ENCODE data around the gene GPC6. TPM values are rescaled to one million over a fixed set of nuclear protein-coding genes. Genes with fewer than 3 reads are reported as not detected.

The GPC6 gene
- total RNA-seq, 1 donor from 2014 or later = 63.0 TPM

GRCh38 chr13:93378184-93378583, 151.6 kb downstream of the GPC6 start:
- FAIRE-seq (no peak), DNase-seq (ENCODE audit: low read depth) (no peak)
- Histone ChIP-seq H3K36me3 (ENCODE audit: insufficient read depth, low read length) (no peaks in the 10 kb centered on the region), H3K4me3 (ENCODE audit: insufficient read depth, low read depth, low read length) (no peak overlapping the region), H3K9me3 (ENCODE audit: insufficient read depth, low read depth, low read length) (no peaks in the 10 kb centered on the region), H4K20me1 (ENCODE audit: insufficient read depth, low read length) (peaks cover 25% of the 10 kb centered on the region), H3K27me3 (ENCODE audit: insufficient read depth, low read length) (no peaks in the 10 kb centered on the region), H3K4me2 (ENCODE audit: low read length) (no peak overlapping the region), H3K27ac (ENCODE audit: low read depth, low read length) (no peak overlapping the region), H3K9ac (ENCODE audit: low read length) (no peak overlapping the region), H3K4me1 (ENCODE audit: insufficient read depth, low read length) (no peaks in the 10 kb centered on the region), H3K79me2 (ENCODE audit: insufficient read depth, low read length) (no peaks in the 10 kb centered on the region), H2AFZ (ENCODE audit: low read depth, low read length) (no peak overlapping the region)
- H3K4me3 Mint-ChIP-seq (ENCODE audit: unreplicated experiment) = no peak overlapping the region
- H3K36me3 Mint-ChIP-seq (ENCODE audit: low read depth, unreplicated experiment) = no peaks in the 10 kb centered on the region
- H3K27me3 Mint-ChIP-seq (ENCODE audit: low read depth, unreplicated experiment) = no peaks in the 10 kb centered on the region
- no peaks in the 10 kb centered on the region for H3K4me1 Mint-ChIP-seq (ENCODE audit: low read depth, unreplicated experiment)
- TF ChIP-seq EZH2 (IDR thresholded peaks at IDR 0.05; ENCODE audit: insufficient read depth, low read length) = no peak
- TF ChIP-seq, protein P1, sequence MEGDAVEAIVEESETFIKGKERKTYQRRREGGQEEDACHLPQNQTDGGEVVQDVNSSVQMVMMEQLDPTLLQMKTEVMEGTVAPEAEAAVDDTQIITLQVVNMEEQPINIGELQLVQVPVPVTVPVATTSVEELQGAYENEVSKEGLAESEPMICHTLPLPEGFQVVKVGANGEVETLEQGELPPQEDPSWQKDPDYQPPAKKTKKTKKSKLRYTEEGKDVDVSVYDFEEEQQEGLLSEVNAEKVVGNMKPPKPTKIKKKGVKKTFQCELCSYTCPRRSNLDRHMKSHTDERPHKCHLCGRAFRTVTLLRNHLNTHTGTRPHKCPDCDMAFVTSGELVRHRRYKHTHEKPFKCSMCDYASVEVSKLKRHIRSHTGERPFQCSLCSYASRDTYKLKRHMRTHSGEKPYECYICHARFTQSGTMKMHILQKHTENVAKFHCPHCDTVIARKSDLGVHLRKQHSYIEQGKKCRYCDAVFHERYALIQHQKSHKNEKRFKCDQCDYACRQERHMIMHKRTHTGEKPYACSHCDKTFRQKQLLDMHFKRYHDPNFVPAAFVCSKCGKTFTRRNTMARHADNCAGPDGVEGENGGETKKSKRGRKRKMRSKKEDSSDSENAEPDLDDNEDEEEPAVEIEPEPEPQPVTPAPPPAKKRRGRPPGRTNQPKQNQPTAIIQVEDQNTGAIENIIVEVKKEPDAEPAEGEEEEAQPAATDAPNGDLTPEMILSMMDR (IDR thresholded peaks at IDR 0.05; ENCODE audit: insufficient read depth, low read depth, low read length) = no peak
- no peaks in the 10 kb centered on the region for H3K9me3 Mint-ChIP-seq (ENCODE audit: unreplicated experiment)
- no peak overlapping the region for H3K27ac Mint-ChIP-seq (ENCODE audit: unreplicated experiment)

DNA sequence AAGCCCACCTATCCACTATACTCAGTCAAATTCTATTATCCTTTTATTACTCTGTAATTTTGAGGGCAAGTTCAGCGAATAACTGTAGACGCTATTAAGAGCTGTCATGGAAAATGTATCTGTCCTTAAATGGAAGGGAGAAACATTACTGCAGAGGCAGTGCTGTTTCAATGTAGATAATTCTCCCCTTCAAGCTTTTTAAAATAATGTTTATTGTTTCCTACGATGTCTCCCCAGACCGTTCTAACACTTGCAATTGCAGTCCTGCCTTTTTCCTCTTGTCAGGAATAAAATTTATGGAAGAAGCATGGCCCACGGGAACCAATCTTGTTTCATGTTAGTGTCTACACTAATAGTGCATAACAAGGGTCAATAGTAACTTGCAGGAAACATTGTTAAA, 159.5 kb downstream of the GPC6 start:
- H3K27me3 Mint-ChIP-seq (ENCODE audit: low read depth, unreplicated experiment) = no peaks in the 10 kb centered on the region
- Histone ChIP-seq H4K20me1 (ENCODE audit: insufficient read depth, low read length) (peaks cover 23% of the 10 kb centered on the region), H3K4me2 (ENCODE audit: low read length) (no peak overlapping the region), H3K79me2 (ENCODE audit: insufficient read depth, low read length) (no peaks in the 10 kb centered on the region), H3K27me3 (ENCODE audit: insufficient read depth, low read length) (no peaks in the 10 kb centered on the region), H3K36me3 (ENCODE audit: insufficient read depth, low read length) (no peaks in the 10 kb centered on the region), H3K4me3 (ENCODE audit: insufficient read depth, low read depth, low read length) (no peak overlapping the region), H3K9me3 (ENCODE audit: insufficient read depth, low read depth, low read length) (no peaks in the 10 kb centered on the region), H2AFZ (ENCODE audit: low read depth, low read length) (no peak overlapping the region), H3K4me1 (ENCODE audit: insufficient read depth, low read length) (no peaks in the 10 kb centered on the region), H3K9ac (ENCODE audit: low read length) (no peak overlapping the region), H3K27ac (ENCODE audit: low read depth, low read length) (no peak overlapping the region)
- FAIRE-seq (no peak), DNase-seq (ENCODE audit: low read depth) (no peak)
- H3K27ac Mint-ChIP-seq (ENCODE audit: unreplicated experiment) = no peak overlapping the region
- peaks cover 8% of the 10 kb centered on the region for H3K4me1 Mint-ChIP-seq (ENCODE audit: low read depth, unreplicated experiment)
- H3K9me3 Mint-ChIP-seq (ENCODE audit: unreplicated experiment) = no peaks in the 10 kb centered on the region
- no peak overlapping the region for H3K4me3 Mint-ChIP-seq (ENCODE audit: unreplicated experiment)
- peaks cover 2% of the 10 kb centered on the region for H3K36me3 Mint-ChIP-seq (ENCODE audit: low read depth, unreplicated experiment)
- no peak for TF ChIP-seq EZH2 (IDR thresholded peaks at IDR 0.05; ENCODE audit: insufficient read depth, low read length)

- TF ChIP-seq, protein P1 (IDR thresholded peaks at IDR 0.05; ENCODE audit: insufficient read depth, low read depth, low read length) = no peak
- TF ChIP-seq EZH2 (IDR thresholded peaks at IDR 0.05; ENCODE audit: insufficient read depth, low read length) = no peak
- peaks cover 13% of the 10 kb centered on the region for H3K4me1 Mint-ChIP-seq (ENCODE audit: low read depth, unreplicated experiment)
- peaks cover 2% of the 10 kb centered on the region for H3K36me3 Mint-ChIP-seq (ENCODE audit: low read depth, unreplicated experiment)
- Histone ChIP-seq H3K27me3 (ENCODE audit: insufficient read depth, low read length) (no peaks in the 10 kb centered on the region), H3K4me2 (ENCODE audit: low read length) (no peak overlapping the region), H2AFZ (ENCODE audit: low read depth, low read length) (no peak overlapping the region), H3K9ac (ENCODE audit: low read length) (no peak overlapping the region), H3K79me2 (ENCODE audit: insufficient read depth, low read length) (peaks cover 4% of the 10 kb centered on the region), H3K4me1 (ENCODE audit: insufficient read depth, low read length) (no peaks in the 10 kb centered on the region), H4K20me1 (ENCODE audit: insufficient read depth, low read length) (peaks cover 13% of the 10 kb centered on the region), H3K27ac (ENCODE audit: low read depth, low read length) (no peak overlapping the region), H3K4me3 (ENCODE audit: insufficient read depth, low read depth, low read length) (no peak overlapping the region), H3K36me3 (ENCODE audit: insufficient read depth, low read length) (no peaks in the 10 kb centered on the region), H3K9me3 (ENCODE audit: insufficient read depth, low read depth, low read length) (no peaks in the 10 kb centered on the region)
- no peaks in the 10 kb centered on the region for H3K27me3 Mint-ChIP-seq (ENCODE audit: low read depth, unreplicated experiment)
- FAIRE-seq (no peak), DNase-seq (ENCODE audit: low read depth) (peak; percentile 53)
- H3K4me3 Mint-ChIP-seq (ENCODE audit: unreplicated experiment) = no peak overlapping the region
- peak overlapping the region; percentile 29 for H3K27ac Mint-ChIP-seq (ENCODE audit: unreplicated experiment)
- H3K9me3 Mint-ChIP-seq (ENCODE audit: unreplicated experiment) = no peaks in the 10 kb centered on the region
Observed at GRCh38 chr13:93388701-93389100, 162.1 kb downstream of the GPC6 start.

Data from astrocyte (in vitro differentiated cells and primary cell).